Measurements from ENCODE around the gene TSTD1. TPM values are rescaled to one million over a fixed set of nuclear protein-coding genes. Genes with fewer than 3 reads are reported as not detected.

TSTD1 gene
- total RNA-seq, 1 donor from 2014 or later, result 9.5 TPM

DNA sequence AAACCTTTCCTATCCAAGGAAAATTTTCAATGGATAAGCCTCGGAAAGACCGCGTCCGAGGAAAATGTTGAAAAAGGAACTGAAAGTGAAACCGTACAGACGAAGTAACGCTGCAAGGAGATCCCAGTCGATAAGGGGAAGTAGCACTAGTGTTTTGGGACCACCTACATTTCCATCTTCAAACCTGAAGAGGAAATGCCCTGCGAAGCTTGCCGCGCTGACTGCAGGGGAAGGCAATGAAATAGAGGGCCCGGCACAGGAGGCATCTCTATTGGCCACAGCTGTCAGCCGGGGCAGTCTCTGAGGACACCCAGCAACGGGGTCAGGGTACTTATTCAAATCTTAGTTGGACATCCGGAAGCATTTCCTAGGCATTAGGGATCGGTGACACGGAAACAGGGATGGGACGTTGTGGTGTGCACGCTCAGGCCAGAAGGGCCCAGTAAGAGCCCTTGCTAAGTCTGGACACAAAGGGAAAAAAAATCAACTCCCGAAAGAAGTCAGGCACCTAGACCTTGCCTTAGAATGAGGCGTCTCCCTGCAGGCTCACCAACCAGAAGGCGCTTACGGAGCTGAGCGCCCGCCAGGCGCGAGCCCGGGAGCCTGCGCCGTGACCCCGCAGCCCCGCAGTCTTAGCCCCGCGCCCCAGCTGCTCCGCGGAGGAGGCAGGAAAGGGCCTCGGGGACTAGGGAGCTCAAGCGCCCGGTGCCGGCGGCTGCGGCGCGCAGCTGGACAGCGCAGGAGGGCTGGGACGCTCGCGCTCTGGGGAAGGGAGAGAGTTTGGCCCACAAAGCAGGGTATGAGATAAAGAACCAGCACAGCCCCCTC, 6.4 kb upstream of the TSTD1 start:
- Histone ChIP-seq H3K4me2 (ENCODE audit: low read length) (peak overlapping the region; percentile 98), H3K36me3 (ENCODE audit: insufficient read depth, low read length) (peaks cover 11% of the 10 kb centered on the region), H4K20me1 (ENCODE audit: insufficient read depth, low read length) (peaks cover 15% of the 10 kb centered on the region), H3K4me1 (ENCODE audit: insufficient read depth, low read length) (peaks cover 12% of the 10 kb centered on the region), H3K9me3 (ENCODE audit: insufficient read depth, low read depth, low read length) (peaks cover 6% of the 10 kb centered on the region), H2AFZ (ENCODE audit: low read depth, low read length) (peak overlapping the region; percentile 97), H3K27me3 (ENCODE audit: insufficient read depth, low read length) (no peaks in the 10 kb centered on the region), H3K27ac (ENCODE audit: low read depth, low read length) (peak overlapping the region; percentile 97), H3K9ac (ENCODE audit: low read length) (peak overlapping the region; percentile 92), H3K79me2 (ENCODE audit: insufficient read depth, low read length) (peaks cover 27% of the 10 kb centered on the region), H3K4me3 (ENCODE audit: insufficient read depth, low read depth, low read length) (peak overlapping the region; percentile 85)
- peak; percentile 53 for DNase-seq (ENCODE audit: low read depth)
- Mint-ChIP-seq H3K9me3 (ENCODE audit: unreplicated experiment) (peaks cover 20% of the 10 kb centered on the region), H3K27ac (ENCODE audit: unreplicated experiment) (peak overlapping the region; percentile 100), H3K27me3 (ENCODE audit: low read depth, unreplicated experiment) (no peaks in the 10 kb centered on the region), H3K4me3 (ENCODE audit: unreplicated experiment) (peak overlapping the region; percentile 98), H3K4me1 (ENCODE audit: low read depth, unreplicated experiment) (peaks cover 17% of the 10 kb centered on the region), H3K36me3 (ENCODE audit: low read depth, unreplicated experiment) (peaks cover 21% of the 10 kb centered on the region)
- TF ChIP-seq EZH2 (IDR thresholded peaks at IDR 0.05; ENCODE audit: insufficient read depth, low read length), result no peak
- TF ChIP-seq, protein P1, sequence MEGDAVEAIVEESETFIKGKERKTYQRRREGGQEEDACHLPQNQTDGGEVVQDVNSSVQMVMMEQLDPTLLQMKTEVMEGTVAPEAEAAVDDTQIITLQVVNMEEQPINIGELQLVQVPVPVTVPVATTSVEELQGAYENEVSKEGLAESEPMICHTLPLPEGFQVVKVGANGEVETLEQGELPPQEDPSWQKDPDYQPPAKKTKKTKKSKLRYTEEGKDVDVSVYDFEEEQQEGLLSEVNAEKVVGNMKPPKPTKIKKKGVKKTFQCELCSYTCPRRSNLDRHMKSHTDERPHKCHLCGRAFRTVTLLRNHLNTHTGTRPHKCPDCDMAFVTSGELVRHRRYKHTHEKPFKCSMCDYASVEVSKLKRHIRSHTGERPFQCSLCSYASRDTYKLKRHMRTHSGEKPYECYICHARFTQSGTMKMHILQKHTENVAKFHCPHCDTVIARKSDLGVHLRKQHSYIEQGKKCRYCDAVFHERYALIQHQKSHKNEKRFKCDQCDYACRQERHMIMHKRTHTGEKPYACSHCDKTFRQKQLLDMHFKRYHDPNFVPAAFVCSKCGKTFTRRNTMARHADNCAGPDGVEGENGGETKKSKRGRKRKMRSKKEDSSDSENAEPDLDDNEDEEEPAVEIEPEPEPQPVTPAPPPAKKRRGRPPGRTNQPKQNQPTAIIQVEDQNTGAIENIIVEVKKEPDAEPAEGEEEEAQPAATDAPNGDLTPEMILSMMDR (IDR thresholded peaks at IDR 0.05; ENCODE audit: insufficient read depth, low read depth, low read length), result no peak
- no peak for FAIRE-seq

DNA sequence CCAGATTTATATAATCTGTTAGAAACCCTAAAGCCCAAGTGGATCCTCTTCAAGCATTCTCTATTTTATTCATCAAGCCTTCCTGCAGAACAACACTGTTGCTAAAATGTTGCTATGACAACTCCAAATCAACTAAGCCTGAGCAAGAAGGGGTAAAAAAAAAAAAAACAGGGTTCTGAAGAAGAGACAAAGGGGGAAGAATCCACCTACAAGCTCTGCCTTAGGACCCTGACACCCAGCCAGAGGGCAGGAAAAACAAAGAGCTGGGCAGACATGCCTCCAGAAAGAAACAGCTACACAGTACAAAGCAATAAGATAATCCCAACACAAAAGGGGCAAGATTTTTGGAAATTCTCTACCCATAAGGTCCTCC, 5.8 kb upstream of the TSTD1 start:
- FAIRE-seq (no peak), DNase-seq (ENCODE audit: low read depth) (no peak)
- Mint-ChIP-seq H3K27ac (ENCODE audit: unreplicated experiment) (peak overlapping the region; percentile 99), H3K9me3 (ENCODE audit: unreplicated experiment) (peaks cover 16% of the 10 kb centered on the region), H3K4me3 (ENCODE audit: unreplicated experiment) (peak overlapping the region; percentile 98), H3K27me3 (ENCODE audit: low read depth, unreplicated experiment) (no peaks in the 10 kb centered on the region), H3K36me3 (ENCODE audit: low read depth, unreplicated experiment) (peaks cover 25% of the 10 kb centered on the region), H3K4me1 (ENCODE audit: low read depth, unreplicated experiment) (peaks cover 17% of the 10 kb centered on the region)
- H3K4me1 ChIP-seq (ENCODE audit: insufficient read depth, low read length), result peaks cover 12% of the 10 kb centered on the region
- H3K9ac ChIP-seq (ENCODE audit: low read length), result peak overlapping the region; percentile 92
- peaks cover 17% of the 10 kb centered on the region for H3K36me3 ChIP-seq (ENCODE audit: insufficient read depth, low read length)
- TF ChIP-seq, protein P1 (IDR thresholded peaks at IDR 0.05; ENCODE audit: insufficient read depth, low read depth, low read length), result no peak
- no peak for TF ChIP-seq EZH2 (IDR thresholded peaks at IDR 0.05; ENCODE audit: insufficient read depth, low read length)
- peak overlapping the region; percentile 85 for H3K4me3 ChIP-seq (ENCODE audit: insufficient read depth, low read depth, low read length)
- peak overlapping the region; percentile 97 for H2AFZ ChIP-seq (ENCODE audit: low read depth, low read length)
- H3K9me3 ChIP-seq (ENCODE audit: insufficient read depth, low read depth, low read length), result peaks cover 6% of the 10 kb centered on the region
- H3K79me2 ChIP-seq (ENCODE audit: insufficient read depth, low read length), result peaks cover 27% of the 10 kb centered on the region
- peaks cover 15% of the 10 kb centered on the region for H4K20me1 ChIP-seq (ENCODE audit: insufficient read depth, low read length)
- H3K4me2 ChIP-seq (ENCODE audit: low read length), result peak overlapping the region; percentile 98
- H3K27me3 ChIP-seq (ENCODE audit: insufficient read depth, low read length), result no peaks in the 10 kb centered on the region
- H3K27ac ChIP-seq (ENCODE audit: low read depth, low read length), result peak overlapping the region; percentile 97

DNA sequence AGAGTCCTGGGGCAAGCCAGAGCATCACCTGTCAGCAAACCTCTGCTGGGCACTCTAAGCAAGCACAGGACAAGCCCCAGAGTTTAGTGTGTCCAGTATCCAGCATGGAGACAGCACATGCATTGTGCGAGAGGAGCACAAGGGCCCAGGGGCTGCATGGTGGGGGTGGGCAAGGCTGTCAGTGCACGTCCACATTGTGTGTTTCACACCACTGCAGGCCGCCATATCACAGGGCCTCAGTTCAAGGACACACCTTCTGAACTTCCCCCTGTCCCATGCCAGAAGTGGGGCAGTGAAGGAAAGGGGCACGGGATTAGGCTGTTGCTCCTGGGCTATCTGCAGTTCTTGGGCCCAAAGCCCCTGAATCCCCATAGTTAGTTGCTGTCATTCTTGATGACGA, 782 bp upstream of the TSTD1 start:
- peaks cover 21% of the 10 kb centered on the region for H3K36me3 Mint-ChIP-seq (ENCODE audit: low read depth, unreplicated experiment)
- no peak for FAIRE-seq

More for the DNA sequence above, 782 bp upstream of the TSTD1 start:
- Histone ChIP-seq H3K9ac (ENCODE audit: low read length) (no peak overlapping the region), H3K4me3 (ENCODE audit: insufficient read depth, low read depth, low read length) (no peak overlapping the region), H3K4me1 (ENCODE audit: insufficient read depth, low read length) (peaks cover 6% of the 10 kb centered on the region), H4K20me1 (ENCODE audit: insufficient read depth, low read length) (peaks cover 12% of the 10 kb centered on the region), H3K9me3 (ENCODE audit: insufficient read depth, low read depth, low read length) (no peaks in the 10 kb centered on the region), H3K36me3 (ENCODE audit: insufficient read depth, low read length) (peaks cover 19% of the 10 kb centered on the region), H3K79me2 (ENCODE audit: insufficient read depth, low read length) (peaks cover 17% of the 10 kb centered on the region), H3K27me3 (ENCODE audit: insufficient read depth, low read length) (no peaks in the 10 kb centered on the region), H3K4me2 (ENCODE audit: low read length) (no peak overlapping the region), H2AFZ (ENCODE audit: low read depth, low read length) (no peak overlapping the region), H3K27ac (ENCODE audit: low read depth, low read length) (no peak overlapping the region)
- peak overlapping the region; percentile 62 for H3K4me3 Mint-ChIP-seq (ENCODE audit: unreplicated experiment)
- no peaks in the 10 kb centered on the region for H3K9me3 Mint-ChIP-seq (ENCODE audit: unreplicated experiment)
- H3K27me3 Mint-ChIP-seq (ENCODE audit: low read depth, unreplicated experiment), result no peaks in the 10 kb centered on the region
- peaks cover 12% of the 10 kb centered on the region for H3K4me1 Mint-ChIP-seq (ENCODE audit: low read depth, unreplicated experiment)
- TF ChIP-seq EZH2 (IDR thresholded peaks at IDR 0.05; ENCODE audit: insufficient read depth, low read length), result no peak
- TF ChIP-seq, protein P1 (IDR thresholded peaks at IDR 0.05; ENCODE audit: insufficient read depth, low read depth, low read length), result no peak
- H3K27ac Mint-ChIP-seq (ENCODE audit: unreplicated experiment), result peak overlapping the region; percentile 34
- no peak for DNase-seq (ENCODE audit: low read depth)
